H1 (cell line): Measurements from ENCODE around the gene USH1C. TPM values are rescaled to one million over a fixed set of nuclear protein-coding genes. Genes with fewer than 3 reads are reported as not detected.

Source experiments
- ASH2L ChIP-seq: fragments of 200-600, 300-600 bp; sonication (generic); IDR thresholded peaks from one replicate; pipeline ENCODE4 v1.7.1; 2017; ENCODE audit warnings: low read length
- ATF3 ChIP-seq: IDR thresholded peaks from 2 replicates; pipeline ENCODE4 v1.6.1; 2011; ENCODE audit warnings: low read depth, mild to moderate bottlenecking, low read length; ENCODE audit not compliant: insufficient read depth
- MAFK ChIP-seq: IDR thresholded peaks from 2 replicates; pipeline ENCODE4 v1.6.1; 2012; ENCODE audit warnings: low read depth, mild to moderate bottlenecking, improper control_type of control experiment, low read length
- polyA plus RNA-seq, 7 experiments: library from polyadenylated mRNA; depleted of rRNA in 3 of 7; stranded (reverse) in 5 of 7; unstranded in 2 of 7; fragments of >200 nt in 5 of 7; fragments of 200-250 nt in 2 of 7; gene quantifications; 1 replicate in 5 of 7; 2 replicates in 1 of 7; 4 replicates in 1 of 7; pipeline versions ENCODE4 v1.2.1 to v1.2.3, GENCODE V29; 2011 to 2013; ENCODE audit warnings: missing spikeins in 2 of 7, mixed read lengths in 2 of 7
- total RNA-seq: library from RNA; stranded (reverse); fragmentation: NEBNext Ultra II Directional; extraction: Animal tissue kit (Norgen Biotek cat#: 25700); gene quantifications from 2 replicates; pipeline ENCODE4 v1.2.1, GENCODE V29; 2021

The USH1C gene
- total and polyA plus RNA-seq, 2 of the 8 experiments (the other 6 are each of a cell fraction or from before 2014, with no cell fraction given): 1.3 to 1.6 TPM

- no peak for TF ChIP-seq ATF3
- TF ChIP-seq ASH2L: no peak
- no peak for TF ChIP-seq MAFK
Measured at GRCh38 chr11:17481905-17482304, 62.3 kb downstream of the USH1C start (continued).
